OCI-M1 (cell line): Measurements from ENCODE around the gene B3GNT5.

Experiments used
- DNase-seq: peaks from one replicate; lab custom pipeline; 2025; lab: John Stamatoyannopoulos, UW

Gene B3GNT5

GRCh38 chr3:183230826-183231225, 22.2 kb upstream of the B3GNT5 start:
- DNase-seq: no peak

- DNase-seq: peak; percentile 19
Measured at GRCh38 chr3:183233966-183234365, 19.1 kb upstream of the B3GNT5 start.

DNA sequence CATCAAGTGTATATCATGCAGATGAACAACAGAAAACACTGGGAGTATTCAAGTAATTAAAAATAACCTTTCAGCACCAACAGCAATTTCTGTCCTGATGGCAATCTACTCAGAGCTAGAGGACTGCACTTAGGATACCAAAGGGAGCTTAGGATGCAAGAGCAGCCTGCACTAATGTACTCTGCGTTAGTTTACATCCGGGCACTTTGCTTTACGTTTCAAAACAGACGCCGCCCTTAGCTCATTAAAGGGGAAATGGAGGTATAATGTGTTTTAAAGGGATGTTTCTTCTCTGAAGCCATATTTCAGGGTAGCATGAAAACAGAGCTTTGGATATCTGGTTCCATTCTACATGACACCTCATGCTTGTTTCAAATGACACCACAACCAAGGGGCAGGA, 14.0 kb upstream of the B3GNT5 start:
- no peak for DNase-seq

- no peak for DNase-seq
Measured at GRCh38 chr3:183242431-183242830, 10.6 kb upstream of the B3GNT5 start.

- peak; percentile 79 for DNase-seq
Measured at GRCh38 chr3:183244219-183244618, 8.8 kb upstream of the B3GNT5 start.

- peak; percentile 22 for DNase-seq
Measured at GRCh38 chr3:183244981-183245476, 8.0 kb upstream of the B3GNT5 start.

DNA sequence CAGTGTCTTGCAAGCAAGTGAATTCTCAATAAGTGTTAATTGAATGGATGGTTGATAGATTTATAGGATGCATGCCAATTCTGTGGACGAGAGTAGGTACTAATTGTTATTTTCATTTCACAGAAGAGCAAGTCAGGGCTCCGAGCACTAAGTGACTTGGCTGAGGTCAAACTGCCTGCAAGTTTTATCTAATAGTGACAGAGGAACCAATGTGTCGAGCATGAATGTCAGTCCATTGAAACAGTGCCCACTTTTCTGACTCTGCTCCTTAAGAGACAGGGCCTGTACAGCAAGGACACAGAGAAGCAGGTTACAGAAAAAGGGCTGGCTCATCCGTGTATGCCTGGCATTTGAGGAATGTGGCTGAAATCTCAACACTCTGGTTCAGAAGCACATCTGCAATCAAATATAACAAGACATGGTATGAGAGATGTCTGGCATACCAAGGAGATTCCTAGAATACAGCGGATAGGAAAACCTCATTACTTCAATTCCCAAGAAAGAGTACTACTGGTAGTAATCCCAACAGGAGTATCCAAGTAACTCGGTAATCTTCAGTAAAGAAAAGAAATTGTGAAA, 6.0 kb upstream of the B3GNT5 start:
- DNase-seq: peak; percentile 4

DNA sequence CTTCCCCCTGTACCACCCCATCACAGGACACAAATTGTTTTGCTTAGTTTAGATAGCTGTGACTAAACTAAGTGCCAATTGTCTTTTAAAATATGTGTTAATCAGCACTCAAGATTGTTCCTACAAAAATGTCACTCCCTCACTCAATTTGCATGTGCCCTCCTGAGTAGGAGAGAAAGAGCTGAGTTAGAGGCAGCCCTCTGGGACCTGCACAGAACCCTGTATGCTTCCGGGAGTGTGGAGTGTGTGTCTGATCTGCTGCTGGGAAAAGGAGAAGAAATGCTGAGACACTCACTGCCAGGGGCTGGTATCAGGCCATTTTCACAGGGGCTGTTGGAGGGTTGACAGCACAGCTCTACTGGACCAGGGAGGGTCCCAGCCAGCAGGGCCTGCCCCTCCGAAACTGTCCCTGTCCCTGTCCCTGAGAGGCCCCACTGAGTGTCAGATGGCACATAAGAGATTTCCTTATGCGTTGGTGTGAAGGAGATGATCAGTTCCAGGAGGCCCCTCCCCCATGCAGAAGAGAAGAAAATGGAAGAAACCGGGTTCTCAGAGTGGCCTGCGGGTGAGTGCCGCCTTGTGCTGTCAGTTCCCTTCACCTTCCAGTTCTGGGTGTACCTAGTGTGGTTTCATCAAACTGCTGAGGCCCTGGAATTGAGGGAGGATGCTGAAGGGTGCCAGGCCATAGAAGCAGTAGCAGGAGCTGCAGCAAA, 3.9 kb upstream of the B3GNT5 start:
- DNase-seq: no peak

DNA sequence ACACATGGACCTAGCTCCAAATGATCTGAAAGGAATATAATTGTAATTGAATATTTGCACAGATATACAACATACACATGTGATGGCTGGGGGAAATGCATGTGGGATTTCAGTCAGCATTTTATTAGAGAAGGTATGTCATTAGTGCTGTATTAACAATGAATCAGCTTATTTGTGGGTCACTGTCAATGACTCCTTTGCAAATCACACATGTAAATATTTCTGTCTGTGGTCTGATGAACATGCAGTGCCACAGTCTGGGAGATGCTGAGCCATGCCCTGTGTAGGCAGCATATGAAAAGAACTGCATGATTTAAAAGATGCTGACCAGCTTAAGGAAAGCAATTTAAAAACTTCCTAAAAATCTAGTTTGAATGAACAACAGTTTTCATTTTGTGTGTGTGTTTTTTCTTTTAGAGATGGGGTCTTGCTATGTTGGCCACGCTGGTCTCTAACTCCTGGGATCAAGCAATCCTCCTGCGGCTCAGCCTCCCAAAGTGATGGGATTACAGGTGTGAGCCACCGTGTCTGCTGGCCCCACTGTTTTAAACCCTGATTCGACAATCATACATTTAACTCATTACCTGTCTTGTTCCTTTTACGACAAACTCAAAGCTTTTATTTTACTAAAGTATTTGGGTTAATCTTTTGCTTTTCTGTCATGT, 803 bp upstream of the B3GNT5 start:
- no peak for DNase-seq

GRCh38 chr3:183253528-183254486, 754 bp downstream of the B3GNT5 start:
- peak; percentile 74 for DNase-seq

DNA sequence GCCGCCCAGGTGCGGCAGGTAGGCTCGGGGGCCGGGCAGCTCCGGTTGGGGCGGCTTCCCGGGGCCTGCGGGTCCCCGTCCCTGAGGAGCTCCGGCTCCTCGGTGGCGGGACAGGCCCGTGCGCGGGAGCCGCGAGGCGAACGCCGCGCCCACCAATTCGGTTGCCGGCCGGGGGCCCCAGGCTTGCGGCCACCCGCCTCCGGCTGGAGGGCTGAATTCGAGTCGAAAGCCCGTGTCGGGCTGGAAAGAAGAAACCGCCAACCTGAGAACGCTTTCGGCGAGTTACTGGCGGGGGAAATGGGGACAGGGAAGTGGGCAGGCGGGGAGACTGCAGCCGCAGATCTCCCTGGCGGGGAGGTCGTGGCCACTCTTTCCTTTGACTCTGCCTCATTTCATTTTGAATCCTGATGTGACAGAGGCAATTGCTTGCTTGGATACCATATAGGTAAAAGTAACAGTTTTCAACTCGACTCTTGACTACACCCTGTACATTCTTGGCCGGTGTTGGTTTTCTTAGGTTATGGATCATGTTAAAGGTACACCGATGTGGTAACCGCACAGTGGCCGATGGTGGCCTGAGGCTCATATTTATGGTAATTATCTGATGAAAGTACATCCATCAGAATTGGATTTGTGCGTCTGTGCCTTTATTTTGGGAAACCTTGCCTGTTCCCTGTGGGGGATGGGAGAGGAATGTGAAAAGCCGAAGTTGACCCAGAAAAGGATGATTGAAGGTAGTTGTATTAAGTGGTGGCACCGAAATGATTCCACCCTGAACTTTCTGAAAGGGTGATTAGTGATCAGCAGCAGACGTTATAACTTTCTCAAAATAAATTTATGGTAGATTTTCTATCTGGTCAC, 1.7 kb downstream of the B3GNT5 start:
- peak; percentile 66 for DNase-seq

- DNase-seq: peak; percentile 55
Measured at GRCh38 chr3:183255348-183255730, 2.3 kb downstream of the B3GNT5 start.

- DNase-seq: no peak
Measured at GRCh38 chr3:183259087-183259486, 6.0 kb downstream of the B3GNT5 start.

GRCh38 chr3:183259621-183260020, 6.6 kb downstream of the B3GNT5 start:
- DNase-seq: peak; percentile 5

GRCh38 chr3:183260167-183260904, 7.3 kb downstream of the B3GNT5 start:
- DNase-seq: peak; percentile 63

GRCh38 chr3:183261151-183261724, 8.2 kb downstream of the B3GNT5 start:
- DNase-seq: no peak

- no peak for DNase-seq
Measured at GRCh38 chr3:183262875-183263378, 9.9 kb downstream of the B3GNT5 start.

DNA sequence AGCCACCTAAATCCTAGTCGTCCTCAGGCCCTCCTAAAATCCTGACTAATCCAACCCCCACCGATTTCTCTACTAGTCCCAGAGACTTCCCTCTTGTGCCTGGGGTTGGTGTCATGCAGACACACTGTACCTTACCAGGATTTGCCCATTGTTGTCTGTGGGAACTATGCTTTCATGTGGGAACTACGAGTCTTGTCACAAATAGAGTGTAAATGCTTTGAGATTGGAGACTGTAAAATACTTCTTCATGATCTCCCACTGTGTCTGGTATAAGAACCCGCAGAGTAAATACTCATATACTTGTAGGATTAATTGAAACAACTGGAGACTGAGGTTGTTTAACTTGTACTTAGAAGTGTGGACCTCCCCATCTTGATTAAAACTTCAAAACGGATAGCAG, 11.2 kb downstream of the B3GNT5 start:
- no peak for DNase-seq

- no peak for DNase-seq
Measured at GRCh38 chr3:183265157-183265642, 12.1 kb downstream of the B3GNT5 start.
